HG02973 (cell line): ENCODE results near the gene ANO4.
"Not testable (repeated sequence)": the region's sequence is repeated elsewhere in the genome, so short reads cannot be mapped to it uniquely, and the experiment has no call there.

Source experiments
- ATAC-seq: cut with Tn5 transposase; IDR thresholded peaks from one replicate; pipeline ENCODE4 v1.9.1; 2021; ENCODE audit warnings: moderate library complexity; ENCODE audit not compliant: unreplicated experiment

The ANO4 gene

GRCh38 chr12:101027816-101028215, 233.2 kb downstream of the ANO4 start:
- ATAC-seq = no peak

- peak; percentile 76 for ATAC-seq
These were observed 243.8 kb downstream of the ANO4 start for GRCh38 chr12:101038289-101038871.

- ATAC-seq = no peak
These were observed 245.4 kb downstream of the ANO4 start for GRCh38 chr12:101039848-101040531.

GRCh38 chr12:101040936-101041335, 246.4 kb downstream of the ANO4 start:
- no peak for ATAC-seq

GRCh38 chr12:101042211-101042610, 247.6 kb downstream of the ANO4 start:
- ATAC-seq = no peak

GRCh38 chr12:101044512-101045059, 250.0 kb downstream of the ANO4 start:
- ATAC-seq = no peak

GRCh38 chr12:101045486-101046464, 251.2 kb downstream of the ANO4 start:
- no peak for ATAC-seq

GRCh38 chr12:101047652-101048051, 253.1 kb downstream of the ANO4 start:
- no peak for ATAC-seq

GRCh38 chr12:101050631-101051030, 256.1 kb downstream of the ANO4 start:
- no peak for ATAC-seq

- ATAC-seq = no peak
These were observed 256.6 kb downstream of the ANO4 start for GRCh38 chr12:101051151-101051550.

- ATAC-seq = no peak
These were observed 257.4 kb downstream of the ANO4 start for GRCh38 chr12:101051901-101052550.

GRCh38 chr12:101053203-101053602, 258.6 kb downstream of the ANO4 start:
- no peak for ATAC-seq

GRCh38 chr12:101055940-101056339, 261.4 kb downstream of the ANO4 start:
- no peak for ATAC-seq

GRCh38 chr12:101062508-101062907, 267.9 kb downstream of the ANO4 start:
- ATAC-seq = not testable (repeated sequence)

GRCh38 chr12:101064721-101065120, 270.1 kb downstream of the ANO4 start:
- no peak for ATAC-seq

GRCh38 chr12:101066489-101066888, 271.9 kb downstream of the ANO4 start:
- no peak for ATAC-seq

- ATAC-seq = no peak
These were observed 273.8 kb downstream of the ANO4 start for GRCh38 chr12:101068402-101068801.

GRCh38 chr12:101068836-101069235, 274.3 kb downstream of the ANO4 start:
- ATAC-seq = no peak

- ATAC-seq = no peak
These were observed 280.5 kb downstream of the ANO4 start for GRCh38 chr12:101074940-101075680.

GRCh38 chr12:101076921-101077320, 282.3 kb downstream of the ANO4 start:
- ATAC-seq = no peak
